Mesothelial cell of epicardium (in vitro differentiated cells): ENCODE results near the gene CD72. TPM values are rescaled to one million over a fixed set of nuclear protein-coding genes. Genes with fewer than 3 reads are reported as not detected.

Source experiments
- DNase-seq, 2 experiments: peaks; one replicate each; pipeline ENCODE4 v3.0.0; 2021; ENCODE audit warnings: low spot score in 2 of 2; ENCODE audit not compliant: unreplicated experiment in 2 of 2
- H3K27ac Mint-ChIP-seq: 2 replicates; pipeline ENCODE4 v1.8.0; 2021; ENCODE audit warnings: mixed read lengths
- H3K27me3 Mint-ChIP-seq: 2 replicates; pipeline ENCODE4 v1.8.0; 2021; ENCODE audit warnings: low read depth, mixed read lengths
- H3K36me3 Mint-ChIP-seq: 2 replicates; pipeline ENCODE4 v1.8.0; 2021; ENCODE audit warnings: mixed read lengths
- H3K4me1 Mint-ChIP-seq: 2 replicates; pipeline ENCODE4 v1.8.0; 2021; ENCODE audit warnings: mixed read lengths
- H3K4me3 Mint-ChIP-seq: 2 replicates; pipeline ENCODE4 v1.8.0; 2021; ENCODE audit warnings: mild to moderate bottlenecking, moderate library complexity, mixed read lengths
- H3K9me3 Mint-ChIP-seq: 2 replicates; pipeline ENCODE4 v1.8.0; 2021; ENCODE audit warnings: mixed read lengths
- CTCF ChIP-seq: fragments of 200-600 bp; sonication (generic); IDR thresholded peaks from one replicate; pipeline ENCODE4 v1.5.0; 2021; ENCODE audit warnings: antibody characterized with exemption; ENCODE audit not compliant: unreplicated experiment
- total RNA-seq: library from RNA; stranded (reverse); gene quantifications from 3 replicates; pipeline ENCODE4 v1.2.1, GENCODE V29; 2021

CD72 gene
- total RNA-seq, 1 donor from 2014 or later, result 4.2 TPM

- peaks cover 3% of the 10 kb centered on the region for H3K36me3 Mint-ChIP-seq
- H3K4me1 Mint-ChIP-seq, result peaks cover 40% of the 10 kb centered on the region
- peak within 1 kb of the TSS; percentile 77 for H3K4me3 Mint-ChIP-seq
- peak; percentile 76 to 85 for DNase-seq
- H3K27ac Mint-ChIP-seq, result peak within 1 kb of the TSS; percentile 96
- H3K9me3 Mint-ChIP-seq, result no peaks in the 10 kb centered on the region
- H3K27me3 Mint-ChIP-seq, result no peaks in the 10 kb centered on the region
- TF ChIP-seq CTCF, result no peak
These were observed 46.6 kb upstream of the CD72 start, which contains the start of gene ARHGEF39 for GRCh38 chr9:35664531-35665470. Gene ARHGEF39 (minus strand): TSS chr9:35665195. CDS start chr9:35665169, 26 bp downstream.

- Mint-ChIP-seq H3K9me3 (no peaks in the 10 kb centered on the region), H3K27me3 (peaks cover 3% of the 10 kb centered on the region), H3K4me1 (peaks cover 43% of the 10 kb centered on the region), H3K36me3 (peaks cover 3% of the 10 kb centered on the region), H3K4me3 (no peak overlapping the region), H3K27ac (peak overlapping the region; percentile 3)
- TF ChIP-seq CTCF, result no peak
- no peak for DNase-seq
These were observed 44.2 kb upstream of the CD72 start for GRCh38 chr9:35662437-35662836.

- H3K9me3 Mint-ChIP-seq, result no peaks in the 10 kb centered on the region
- peak overlapping the region; percentile 29 for H3K27ac Mint-ChIP-seq
- no peak for DNase-seq
- peaks cover 3% of the 10 kb centered on the region for H3K27me3 Mint-ChIP-seq
- no peak overlapping the region for H3K4me3 Mint-ChIP-seq
- peaks cover 3% of the 10 kb centered on the region for H3K36me3 Mint-ChIP-seq
- H3K4me1 Mint-ChIP-seq, result peaks cover 47% of the 10 kb centered on the region
- no peak for TF ChIP-seq CTCF
These were observed 43.6 kb upstream of the CD72 start for GRCh38 chr9:35661756-35662350.

GRCh38 chr9:35660966-35661415, 42.8 kb upstream of the CD72 start:
- Mint-ChIP-seq H3K4me1 (peaks cover 48% of the 10 kb centered on the region), H3K36me3 (peaks cover 3% of the 10 kb centered on the region), H3K27me3 (peaks cover 3% of the 10 kb centered on the region), H3K27ac (peak overlapping the region; percentile 59), H3K9me3 (no peaks in the 10 kb centered on the region), H3K4me3 (no peak overlapping the region)
- DNase-seq, result no peak
- no peak for TF ChIP-seq CTCF

GRCh38 chr9:35659340-35659739, 41.1 kb upstream of the CD72 start:
- TF ChIP-seq CTCF, result no peak
- H3K27ac Mint-ChIP-seq, result peak overlapping the region; percentile 98
- H3K36me3 Mint-ChIP-seq, result peaks cover 3% of the 10 kb centered on the region
- H3K4me1 Mint-ChIP-seq, result peaks cover 35% of the 10 kb centered on the region
- H3K27me3 Mint-ChIP-seq, result peaks cover 3% of the 10 kb centered on the region
- H3K9me3 Mint-ChIP-seq, result no peaks in the 10 kb centered on the region
- H3K4me3 Mint-ChIP-seq, result peak overlapping the region; percentile 76
- no peak for DNase-seq
